Heart left ventricle (tissue), 16 donors: ENCODE measurements around the gene CACNG6. TPM values are rescaled to one million over a fixed set of nuclear protein-coding genes. Genes with fewer than 3 reads are reported as not detected.

Experiments
- ATAC-seq, 4 donors: fragments of 200-7000 bp; cut with Tn5 transposase; one replicate each; pipeline ENCODE4 v1.9.1; 2020 to 2022; ENCODE audit warnings: moderate library complexity in 4 of 4, mild to moderate bottlenecking in 3 of 4, moderate number of reproducible peaks in 1 of 4
- DNase-seq, 5 donors: peaks; one replicate each; pipeline ENCODE4 v3.0.0-alpha.2; 2020
- H3K27ac ChIP-seq, 12 donors: fragments of 200-600 bp; sonication (generic) in 4 of 12; one replicate each; pipeline versions ENCODE4 v1.5.0 to v1.8.0; 2016 to 2022; ENCODE audit warnings: mild to moderate bottlenecking in 2 of 12
- H3K27me3 ChIP-seq, 9 donors: fragments of 200-600 bp; sonication (generic) in 2 of 9; one replicate each; pipeline versions ENCODE4 v1.5.1 to v1.8.0; 2016 to 2022; ENCODE audit warnings: mild to moderate bottlenecking in 3 of 9
- H3K36me3 ChIP-seq, 9 donors: fragments of 200-600 bp; sonication (generic) in 2 of 9; one replicate each; pipeline versions ENCODE4 v1.5.0 to v1.8.0; 2018 to 2022; ENCODE audit warnings: mild to moderate bottlenecking in 2 of 9
- H3K4me1 ChIP-seq, 12 donors: fragments of 200-600 bp; sonication (generic) in 4 of 12; one replicate each; pipeline versions ENCODE4 v1.5.0 to v1.8.0; 2016 to 2022; ENCODE audit warnings: mild to moderate bottlenecking in 3 of 12
- H3K4me3 ChIP-seq, 12 donors: fragments of 200-600 bp; sonication (generic) in 4 of 12; one replicate each; pipeline versions ENCODE4 v1.5.0 to v1.8.0; 2017 to 2022; ENCODE audit warnings: mild to moderate bottlenecking in 9 of 12, moderate library complexity in 4 of 12
- H3K9me3 ChIP-seq, 12 donors: fragments of 200-600 bp; sonication (generic) in 4 of 12; one replicate each; pipeline versions ENCODE4 v1.5.0 to v1.8.0; 2016 to 2022; ENCODE audit warnings: mild to moderate bottlenecking in 1 of 12
- POLR2A ChIP-seq, 2 donors: fragments of 450-650 bp; IDR thresholded peaks; one replicate each; pipeline ENCODE4 v1.6.1; 2017; ENCODE audit warnings: antibody characterized with exemption in 2 of 2, mild to moderate bottlenecking in 2 of 2, moderate library complexity in 2 of 2
- WGBS, 4 donors: extraction: QIAGEN DNeasy Blood & Tissue Kit in 2 of 4; methylation state at CpG; one replicate each; pipeline versions ENCODE4 v1.1.5 to v1.1.7; 2013 to 2018; 5-methylcytosine and 5-hydroxymethylcytosine counted together
- intact Hi-C, 10 donors: fragments of 100-400 bp; cut with DNase I; formaldehyde crosslinking; loops; one replicate each; pipeline versions ENCODE4 v1.11.1 to v1.14.2; 2022
- polyA plus RNA-seq, 2 donors: library from polyadenylated mRNA; stranded (reverse); fragments of 200-250 nt; gene quantifications; one replicate each; pipeline ENCODE4 v1.2.3, GENCODE V29; 2013
- total RNA-seq, 9 donors: library from RNA; depleted of rRNA in 2 of 9; stranded (reverse); fragments of >200 nt in 2 of 9; fragmentation: NEBNext Ultra II Directional in 3 of 9; extraction: Animal tissue kit (Norgen Biotek cat#: 25700) in 3 of 9; gene quantifications; one replicate each; pipeline versions ENCODE4 v1.1.0 to v1.2.4, GENCODE V29; 2016 to 2023
- TF ChIP-seq, protein P1 (sequence below), 12 donors: fragments of 200-600 bp; sonication (generic) in 4 of 12; IDR thresholded peaks; one replicate each; pipeline versions ENCODE4 v1.5.0 to v1.8.0; 2018 to 2022; ENCODE audit warnings: antibody characterized with exemption in 12 of 12, mild to moderate bottlenecking in 5 of 12
- donor health status: ischemic (EF 13 %, LVEDD 7.1; RV severe dilation, severe dysfunction).
- donor health status: healthy with polysubstance abuse.
- donor health status: DM: no; HTN: yes; CAD: no.
- donor health status: DM: no; HTN: no; CAD: no.
- donor health status: ischemic (EF 25% LVEDD 6.9; RV normal size, moderate dysfunction).
- donor health status: ischemic (EF 25% LVEDD 5.7; RV mildly dilated, moderate dysfunction).
- donor health status: healthy.
- donor health status: DM: yes; HTN: yes; CAD: no.
- donor health status: ischemic (EF 35%, LVEDD 5.7; RV mildly dilated, moderate dysfunction).
- donor health status: nonischemic (EF 11% LVEDD 7.7; RV severe dilation, severe dysfunction).
- donor health status: DM: yes; HTN: yes; CAD: no.
- donor health status: PGD.
- donor health status: ischemic (EF 29% LVEDD 5.4; RV normal size, mild dysfunction).
- donor health status: nonischemic (EF 23%, LVEDD 6.1; RV moderate dilation, normal function).

Gene CACNG6
- total and polyA plus RNA-seq, 11 donors, result not detected

DNA sequence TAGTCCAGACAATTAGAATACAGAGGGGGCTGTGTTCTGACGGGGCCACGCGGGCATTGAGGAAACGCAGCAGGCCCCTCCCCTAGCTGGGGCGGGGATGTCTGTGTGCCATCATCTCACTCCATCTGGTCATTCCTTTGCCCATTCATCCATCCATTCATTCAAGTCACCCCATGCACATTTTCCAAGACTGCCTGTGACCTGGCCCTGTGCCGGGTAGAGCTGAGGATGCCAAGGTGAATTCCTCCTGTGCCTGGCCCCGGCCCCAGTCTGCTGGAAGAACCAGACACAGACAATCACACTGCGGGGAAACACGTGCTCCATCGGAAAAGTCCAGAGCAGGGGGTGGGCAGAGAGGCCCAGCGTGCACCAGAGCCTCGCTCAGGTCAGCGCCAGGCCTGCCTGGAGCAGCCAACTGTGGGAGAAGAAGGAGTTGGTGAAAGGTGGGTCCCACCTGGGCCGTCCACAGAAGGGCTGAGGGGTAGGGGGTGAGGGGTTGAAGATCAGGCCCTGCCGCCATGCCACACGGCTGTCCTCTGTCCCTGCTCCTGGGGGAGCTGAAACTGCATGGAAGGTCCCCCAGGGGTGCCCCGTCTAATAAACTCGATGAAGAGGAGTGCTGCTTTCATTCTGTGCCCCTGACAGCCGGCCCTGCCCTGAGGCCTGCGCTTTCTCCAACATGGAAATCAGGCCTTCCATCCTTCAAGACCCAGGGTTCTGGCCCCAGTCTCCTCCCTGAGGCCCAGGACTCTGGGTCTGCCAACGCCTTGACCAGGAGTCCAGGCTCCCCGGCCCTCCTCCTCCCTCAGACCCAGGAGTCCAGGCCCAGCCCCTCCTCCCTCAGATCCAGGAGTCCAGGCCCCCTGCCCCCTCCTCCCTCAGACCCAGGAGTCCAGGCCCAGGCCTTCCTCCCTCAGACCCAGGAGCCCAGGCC lies 1.6 kb upstream of the CACNG6 start:
- WGBS, 4 donors, result 47 to 54% (median 51%) methylated on average over 22 of the region's 22 CpGs
- Histone ChIP-seq H3K27ac (no peak overlapping the region), H3K36me3 (no peaks in the 10 kb centered on the region), H3K4me3 (no peak overlapping the region), H3K4me1 (peaks cover 0 to 10% (median 3%) of the 10 kb centered on the region in 12 donors), H3K9me3 (no peaks in the 10 kb centered on the region), H3K27me3 (peaks cover 19 to 45% (median 32%) of the 10 kb centered on the region in 9 donors)
- no peak for DNase-seq
- peak in 1 of 4 donors; percentile 46 for ATAC-seq
- intact Hi-C loops, result no loop called here
- no peak for TF ChIP-seq POLR2A (IDR thresholded peaks at IDR 0.05)

DNA sequence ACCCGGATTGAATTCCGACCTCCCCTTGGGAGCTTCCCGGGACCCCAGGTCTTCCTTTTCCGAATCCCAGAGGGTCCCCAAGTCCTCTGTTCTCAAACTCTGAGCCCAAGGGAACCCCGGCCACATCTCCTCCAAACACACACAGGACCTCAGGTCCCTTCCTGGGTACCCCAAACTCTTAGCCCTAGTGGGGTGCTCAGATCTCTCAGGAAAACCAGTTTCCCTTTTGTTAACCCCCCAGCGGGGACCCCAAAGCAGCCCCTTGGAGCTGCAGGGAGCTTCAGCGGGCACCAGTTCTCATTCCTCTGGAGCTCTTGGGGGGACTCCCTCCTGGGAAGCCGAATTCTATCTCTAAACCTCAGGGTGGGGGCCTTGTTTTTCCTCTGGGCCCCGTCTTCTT lies 774 bp downstream of the CACNG6 start:
- peak overlapping the region in 1 of 12 donors; percentile 3 for H3K4me3 ChIP-seq
- ATAC-seq (no peak), DNase-seq (no peak)
- WGBS, 4 donors, result 71 to 76% (median 74%) methylated on average over 9 of the region's 9 CpGs
- intact Hi-C loops, result no loop called here
- TF ChIP-seq, protein P1, sequence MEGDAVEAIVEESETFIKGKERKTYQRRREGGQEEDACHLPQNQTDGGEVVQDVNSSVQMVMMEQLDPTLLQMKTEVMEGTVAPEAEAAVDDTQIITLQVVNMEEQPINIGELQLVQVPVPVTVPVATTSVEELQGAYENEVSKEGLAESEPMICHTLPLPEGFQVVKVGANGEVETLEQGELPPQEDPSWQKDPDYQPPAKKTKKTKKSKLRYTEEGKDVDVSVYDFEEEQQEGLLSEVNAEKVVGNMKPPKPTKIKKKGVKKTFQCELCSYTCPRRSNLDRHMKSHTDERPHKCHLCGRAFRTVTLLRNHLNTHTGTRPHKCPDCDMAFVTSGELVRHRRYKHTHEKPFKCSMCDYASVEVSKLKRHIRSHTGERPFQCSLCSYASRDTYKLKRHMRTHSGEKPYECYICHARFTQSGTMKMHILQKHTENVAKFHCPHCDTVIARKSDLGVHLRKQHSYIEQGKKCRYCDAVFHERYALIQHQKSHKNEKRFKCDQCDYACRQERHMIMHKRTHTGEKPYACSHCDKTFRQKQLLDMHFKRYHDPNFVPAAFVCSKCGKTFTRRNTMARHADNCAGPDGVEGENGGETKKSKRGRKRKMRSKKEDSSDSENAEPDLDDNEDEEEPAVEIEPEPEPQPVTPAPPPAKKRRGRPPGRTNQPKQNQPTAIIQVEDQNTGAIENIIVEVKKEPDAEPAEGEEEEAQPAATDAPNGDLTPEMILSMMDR (IDR thresholded peaks at IDR 0.05), result no peak
- TF ChIP-seq POLR2A (IDR thresholded peaks at IDR 0.05), result no peak
- H3K27ac ChIP-seq, result no peak overlapping the region
- H3K4me1 ChIP-seq, result peaks cover 0 to 10% (median 3%) of the 10 kb centered on the region in 12 donors
- no peaks in the 10 kb centered on the region for H3K9me3 ChIP-seq
- peaks cover 19 to 64% (median 37%) of the 10 kb centered on the region in 9 donors for H3K27me3 ChIP-seq
- no peaks in the 10 kb centered on the region for H3K36me3 ChIP-seq

DNA sequence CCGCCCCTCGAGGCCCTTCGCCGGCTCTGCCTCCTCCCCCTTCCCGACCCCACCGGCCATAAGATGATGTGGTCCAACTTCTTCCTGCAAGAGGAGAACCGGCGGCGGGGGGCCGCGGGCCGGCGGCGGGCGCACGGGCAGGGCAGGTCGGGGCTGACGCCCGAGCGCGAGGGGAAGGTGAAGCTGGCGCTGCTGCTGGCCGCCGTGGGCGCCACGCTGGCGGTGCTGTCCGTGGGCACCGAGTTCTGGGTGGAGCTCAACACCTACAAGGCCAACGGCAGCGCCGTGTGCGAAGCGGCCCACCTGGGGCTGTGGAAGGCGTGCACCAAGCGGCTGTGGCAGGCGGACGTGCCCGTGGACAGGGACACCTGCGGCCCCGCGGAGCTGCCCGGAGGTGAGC lies 1.4 kb downstream of the CACNG6 start:
- Histone ChIP-seq H3K27me3 (peaks cover 21 to 67% (median 41%) of the 10 kb centered on the region in 9 donors), H3K4me3 (peak overlapping the region in 1 of 12 donors; percentile 17), H3K4me1 (peaks cover 0 to 10% (median 3%) of the 10 kb centered on the region in 12 donors), H3K27ac (no peak overlapping the region), H3K9me3 (no peaks in the 10 kb centered on the region), H3K36me3 (no peaks in the 10 kb centered on the region)
- WGBS, 4 donors, result 22 to 29% (median 28%) methylated on average over 15 to 43 of the region's 43 CpGs
- intact Hi-C loops, result no loop called here
- no peak for ATAC-seq
- DNase-seq, result no peak
- TF ChIP-seq POLR2A (IDR thresholded peaks at IDR 0.05), result no peak
- TF ChIP-seq, protein P1 (IDR thresholded peaks at IDR 0.05), result no peak

DNA sequence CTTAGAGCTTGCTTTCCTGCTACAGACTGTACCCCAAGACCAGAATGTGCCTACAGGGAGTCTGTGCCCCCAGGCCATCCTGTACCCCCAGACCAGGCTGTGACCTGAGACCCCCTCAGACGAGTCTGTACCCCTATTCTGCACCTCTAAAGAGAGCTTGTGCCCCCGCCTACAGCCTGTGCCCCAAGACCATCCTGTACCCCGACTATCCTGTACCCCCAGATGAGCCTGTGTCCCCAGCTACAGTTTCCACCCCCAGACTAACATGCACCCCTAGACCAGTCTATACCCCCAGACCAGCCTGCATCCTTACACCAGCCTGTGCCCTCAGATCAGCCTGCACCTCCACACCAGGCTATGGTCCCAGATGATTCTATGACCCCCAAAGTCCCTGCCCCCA lies 2.0 kb downstream of the CACNG6 start:
- WGBS, 4 donors, result 52 to 81% (median 62%) methylated on average over 3 of the region's 3 CpGs
- no peak overlapping the region for H3K4me3 ChIP-seq
- intact Hi-C loops, result no loop called here

More for the DNA sequence above, 2.0 kb downstream of the CACNG6 start:
- ATAC-seq (no peak), DNase-seq (no peak)
- TF ChIP-seq, protein P1 (IDR thresholded peaks at IDR 0.05), result no peak
- no peak for TF ChIP-seq POLR2A (IDR thresholded peaks at IDR 0.05)
- H3K9me3 ChIP-seq, result no peaks in the 10 kb centered on the region
- peaks cover 0 to 10% (median 3%) of the 10 kb centered on the region in 12 donors for H3K4me1 ChIP-seq
- no peaks in the 10 kb centered on the region for H3K36me3 ChIP-seq
- no peak overlapping the region for H3K27ac ChIP-seq
- H3K27me3 ChIP-seq, result peaks cover 21 to 73% (median 41%) of the 10 kb centered on the region in 9 donors
